K562 (cell line): ENCODE measurements around the gene HDAC9. TPM values are rescaled to one million over a fixed set of nuclear protein-coding genes. Genes with fewer than 3 reads are reported as not detected.

ENCODE experiments used
- ATAC-seq: fragments of 200-7000 bp; cut with Tn5 transposase; 3 replicates; pipeline ENCODE4 v1.9.1; 2020; ENCODE audit warnings: moderate library complexity
- BruUV-seq: library from RNA; stranded (reverse); fragments of 400-500 nt; replicated peaks from 2 replicates; lab custom pipeline; 2021; lab: Mats Ljungman, UMichigan
- CTCF ChIA-PET: fragments of 300-600 bp; formaldehyde crosslinking; extraction: SDS; loops from one replicate; lab custom pipeline; 2021; ENCODE audit warnings: low intra/inter-chr PET ratio; lab: Yijun Ruan, JAX
- POLR2A ChIA-PET: fragments of 300-600, 350-650 bp; sonication (Branson Sonifier 250); formaldehyde crosslinking; extraction: SDS; loops from one replicate; lab custom pipeline; 2021; ENCODE audit warnings: antibody characterized with exemption, inconsistent platforms; lab: Yijun Ruan, JAX
- DNase-seq, 4 experiments: peaks; one replicate each; pipeline versions ENCODE4 v3.0.0 to v3.0.0-alpha.2; 2011 to 2018; ENCODE audit warnings: low spot score in 3 of 4, mixed read lengths in 3 of 4; ENCODE audit errors: extremely low read depth in 1 of 4
- FAIRE-seq: peaks from 2 replicates; lab custom pipeline; 2011; peaks lifted over from hg19 to GRCh38; lab: Jason Lieb, UNC
- H2AFZ ChIP-seq: 2 replicates; pipeline ENCODE4 v1.6.0; 2011; ENCODE audit warnings: low read depth, low read length, control low read depth, inconsistent platforms
- H3K27ac ChIP-seq: fragments of 200-600 bp; 3 replicates; pipeline ENCODE4 v1.8.0; 2011; ENCODE audit warnings: low read depth, mild to moderate bottlenecking, control low read depth, inconsistent platforms, low read length, moderate library complexity, mixed read lengths; ENCODE audit errors: extremely low read depth
- H3K27me3 ChIP-seq, 2 experiments: fragments of 300-600 bp in 1 of 2; 2 replicates in 1 of 2; 3 replicates in 1 of 2; pipeline versions ENCODE4 v1.6.0 to v1.8.0; 2011; ENCODE audit warnings: inconsistent platforms in 2 of 2, low read length in 2 of 2, mild to moderate bottlenecking in 1 of 2, mixed read lengths in 1 of 2, moderate library complexity in 1 of 2; ENCODE audit not compliant: control insufficient read depth in 2 of 2, insufficient read depth in 2 of 2
- H3K36me3 ChIP-seq: fragments of 300-600 bp; 3 replicates; pipeline ENCODE4 v1.8.0; 2011; ENCODE audit warnings: mild to moderate bottlenecking, low read length, inconsistent platforms; ENCODE audit not compliant: control insufficient read depth, insufficient read depth
- H3K4me1 ChIP-seq, 2 experiments: fragments of 200-600 bp in 1 of 2; replicated peaks in 1 of 2; 2 replicates in 1 of 2; 3 replicates in 1 of 2; pipeline versions ENCODE4 v1.5.1 to v1.8.0; 2011; ENCODE audit warnings: inconsistent platforms in 2 of 2, low read length in 2 of 2, mild to moderate bottlenecking in 1 of 2, mixed read lengths in 1 of 2, moderate library complexity in 1 of 2; ENCODE audit not compliant: control insufficient read depth in 2 of 2, insufficient read depth in 2 of 2
- H3K4me2 ChIP-seq: 2 replicates; pipeline ENCODE4 v1.6.1; 2011; ENCODE audit warnings: low read length, control low read depth, inconsistent platforms, mixed read lengths; ENCODE audit not compliant: insufficient read depth
- H3K4me3 ChIP-seq: fragments of 200-600 bp; sonication (generic), shearing (Covaris generic); 2 replicates; pipeline ENCODE4 v1.5.1; 2016; ENCODE audit warnings: control low read depth, inconsistent platforms
- H3K79me2 ChIP-seq: fragments of 200-600 bp; 3 replicates; pipeline ENCODE4 v1.8.0; 2011; ENCODE audit warnings: low read length, inconsistent platforms; ENCODE audit not compliant: control insufficient read depth, insufficient read depth
- H3K9ac ChIP-seq, 2 experiments: 2 replicates each; pipeline versions ENCODE4 v1.6.0 to v1.6.1; 2011; ENCODE audit warnings: low read depth in 2 of 2, low read length in 2 of 2, control low read depth in 1 of 2, inconsistent platforms in 1 of 2, mild to moderate bottlenecking in 1 of 2, mixed read lengths in 1 of 2; ENCODE audit not compliant: insufficient read depth in 1 of 2
- H3K9me1 ChIP-seq: one replicate; pipeline ENCODE4 v1.6.0; 2011; ENCODE audit warnings: inconsistent platforms, mild to moderate bottlenecking, low read length, moderate library complexity; ENCODE audit not compliant: control insufficient read depth, insufficient read depth
- H3K9me3 ChIP-seq: replicated peaks from 2 replicates; pipeline ENCODE4 v1.5.1; 2011; ENCODE audit warnings: low read depth, low read length, inconsistent platforms; ENCODE audit not compliant: control insufficient read depth, insufficient read depth
- H4K20me1 ChIP-seq: replicated peaks from 2 replicates; pipeline ENCODE4 v1.6.1; 2011; ENCODE audit warnings: low read length, inconsistent platforms, mixed read lengths; ENCODE audit not compliant: control insufficient read depth, insufficient read depth
- FOXJ2 ChIP-seq: fragments of 200-800 bp; sonication (Bioruptor generic); IDR thresholded peaks from 2 replicates; pipeline ENCODE4 v1.6.1; 2016; ENCODE audit warnings: missing genetic modification characterization, missing compliant biosample characterization
- NFIC ChIP-seq: fragments of 450-650 bp; IDR thresholded peaks from 2 replicates; pipeline ENCODE4 v1.6.1; 2017; ENCODE audit warnings: mild to moderate bottlenecking, inconsistent platforms
- ZNF408 ChIP-seq: fragments of 250-450 bp; sonication (Bioruptor Pico); IDR thresholded peaks from 2 replicates; pipeline ENCODE4 v1.4.0; 2020; ENCODE audit warnings: low read depth, mild to moderate bottlenecking, moderate library complexity
- ZNF668 ChIP-seq: fragments of 250-450 bp; sonication (Bioruptor Pico); IDR thresholded peaks from 2 replicates; pipeline ENCODE4 v1.8.0; 2022; ENCODE audit warnings: mild to moderate bottlenecking, inconsistent platforms
- in situ Hi-C: fragments of 300-500 bp; cut with MboI; formaldehyde crosslinking; loops from 4 replicates; pipeline ENCODE4 v1.15.0; 2018; ENCODE audit warnings: inconsistent platforms, mixed read lengths
- intact Hi-C: fragments of 100-400 bp; cut with micrococcal nuclease; formaldehyde crosslinking; loops from 2 replicates; pipeline ENCODE4 v1.14.2; 2022
- polyA plus RNA-seq, 8 experiments: library from polyadenylated mRNA; depleted of rRNA in 4 of 8; stranded (reverse) in 5 of 8; unstranded in 3 of 8; fragments of >200 nt; fragmentation: Nextera tagmentation in 2 of 8; fragmentation: Illumina TruSeq in 1 of 8; extraction: Ambion mirVana in 2 of 8; extraction: Trizol in 1 of 8; gene quantifications; 2 replicates each; pipeline versions ENCODE4 v1.2.1 to v1.2.3, GENCODE V29; 2011 to 2014; ENCODE audit warnings: inconsistent platforms in 1 of 8, missing spikeins in 1 of 8
- total RNA-seq, 7 experiments: library from RNA; depleted of rRNA in 6 of 7; stranded (reverse); fragments of >200 nt in 6 of 7; fragmentation: Illumina TruSeq in 2 of 7; extraction: Trizol in 2 of 7; gene quantifications; 2 replicates each; pipeline versions ENCODE4 v1.2.1 to v1.2.3, GENCODE V29; 2011 to 2021; ENCODE audit warnings: low replicate concordance in 1 of 7
- TF ChIP-seq, protein P1 (sequence below): fragments of 450-650 bp; conservative IDR thresholded peaks from 2 replicates; pipeline ENCODE4 v1.6.1; 2016; ENCODE audit warnings: missing genetic modification characterization, low read depth, mild to moderate bottlenecking, missing compliant biosample characterization, moderate library complexity
- TF ChIP-seq, protein P2 (sequence below): fragments of 250-450 bp; sonication (Bioruptor Pico); IDR thresholded peaks from 2 replicates; pipeline ENCODE4 v1.4.0; 2020; ENCODE audit warnings: mild to moderate bottlenecking, moderate library complexity

Gene HDAC9
- total and polyA plus RNA-seq, 9 of the 15 experiments (the other 6 are each of a cell fraction or from before 2014, with no cell fraction given): 0.08 to 0.91 (median 0.33) TPM

DNA sequence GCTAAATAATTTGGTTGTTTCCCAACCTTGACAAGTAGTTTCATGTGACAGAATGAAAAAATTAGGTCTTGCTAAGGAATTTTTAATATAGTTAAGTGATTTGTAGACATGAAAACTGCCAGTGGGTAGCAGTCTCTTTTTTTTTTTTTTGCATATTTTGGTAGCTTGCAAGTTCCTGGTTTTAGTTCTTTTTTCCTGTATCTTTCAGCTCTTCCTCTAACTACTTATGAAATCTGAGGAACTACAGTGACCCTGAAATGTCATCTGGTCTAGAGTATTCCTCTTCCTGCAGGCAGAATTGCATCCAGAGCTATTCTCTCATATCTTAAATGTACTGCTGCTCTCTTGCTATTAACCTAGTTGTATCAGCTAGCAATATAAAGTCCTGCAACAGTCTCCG is 160.4 kb downstream of the HDAC9 start (continued):
- TF ChIP-seq ZNF408 (CRISPR knock-in tag) (no peak), FOXJ2 (no peak), NFIC (no peak)
- TF ChIP-seq, protein P1, sequence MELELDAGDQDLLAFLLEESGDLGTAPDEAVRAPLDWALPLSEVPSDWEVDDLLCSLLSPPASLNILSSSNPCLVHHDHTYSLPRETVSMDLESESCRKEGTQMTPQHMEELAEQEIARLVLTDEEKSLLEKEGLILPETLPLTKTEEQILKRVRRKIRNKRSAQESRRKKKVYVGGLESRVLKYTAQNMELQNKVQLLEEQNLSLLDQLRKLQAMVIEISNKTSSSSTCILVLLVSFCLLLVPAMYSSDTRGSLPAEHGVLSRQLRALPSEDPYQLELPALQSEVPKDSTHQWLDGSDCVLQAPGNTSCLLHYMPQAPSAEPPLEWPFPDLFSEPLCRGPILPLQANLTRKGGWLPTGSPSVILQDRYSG (tag): no peak
- TF ChIP-seq, protein P2, sequence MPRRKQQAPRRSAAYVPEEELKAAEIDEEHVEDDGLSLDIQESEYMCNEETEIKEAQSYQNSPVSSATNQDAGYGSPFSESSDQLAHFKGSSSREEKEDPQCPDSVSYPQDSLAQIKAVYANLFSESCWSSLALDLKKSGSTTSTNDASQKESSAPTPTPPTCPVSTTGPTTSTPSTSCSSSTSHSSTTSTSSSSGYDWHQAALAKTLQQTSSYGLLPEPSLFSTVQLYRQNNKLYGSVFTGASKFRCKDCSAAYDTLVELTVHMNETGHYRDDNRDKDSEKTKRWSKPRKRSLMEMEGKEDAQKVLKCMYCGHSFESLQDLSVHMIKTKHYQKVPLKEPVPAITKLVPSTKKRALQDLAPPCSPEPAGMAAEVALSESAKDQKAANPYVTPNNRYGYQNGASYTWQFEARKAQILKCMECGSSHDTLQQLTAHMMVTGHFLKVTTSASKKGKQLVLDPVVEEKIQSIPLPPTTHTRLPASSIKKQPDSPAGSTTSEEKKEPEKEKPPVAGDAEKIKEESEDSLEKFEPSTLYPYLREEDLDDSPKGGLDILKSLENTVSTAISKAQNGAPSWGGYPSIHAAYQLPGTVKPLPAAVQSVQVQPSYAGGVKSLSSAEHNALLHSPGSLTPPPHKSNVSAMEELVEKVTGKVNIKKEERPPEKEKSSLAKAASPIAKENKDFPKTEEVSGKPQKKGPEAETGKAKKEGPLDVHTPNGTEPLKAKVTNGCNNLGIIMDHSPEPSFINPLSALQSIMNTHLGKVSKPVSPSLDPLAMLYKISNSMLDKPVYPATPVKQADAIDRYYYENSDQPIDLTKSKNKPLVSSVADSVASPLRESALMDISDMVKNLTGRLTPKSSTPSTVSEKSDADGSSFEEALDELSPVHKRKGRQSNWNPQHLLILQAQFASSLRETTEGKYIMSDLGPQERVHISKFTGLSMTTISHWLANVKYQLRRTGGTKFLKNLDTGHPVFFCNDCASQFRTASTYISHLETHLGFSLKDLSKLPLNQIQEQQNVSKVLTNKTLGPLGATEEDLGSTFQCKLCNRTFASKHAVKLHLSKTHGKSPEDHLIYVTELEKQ: no peak

- Histone ChIP-seq H3K9me1 (no peaks in the 10 kb centered on the region), H4K20me1 (no peaks in the 10 kb centered on the region), H3K9ac (no peak overlapping the region), H3K27me3 (no peaks in the 10 kb centered on the region), H2AFZ (no peak overlapping the region), H3K36me3 (no peaks in the 10 kb centered on the region), H3K79me2 (no peaks in the 10 kb centered on the region), H3K4me2 (no peak overlapping the region), H3K27ac (no peak overlapping the region), H3K4me1 (no peaks in the 10 kb centered on the region), H3K9me3 (no peaks in the 10 kb centered on the region), H3K4me3 (no peak overlapping the region)
- in situ Hi-C loops (no loop called here), intact Hi-C loops (no loop called here)
- CTCF ChIA-PET: no interaction called here
- DNase-seq (no peak), ATAC-seq (no peak), FAIRE-seq (no peak)
- TF ChIP-seq ZNF668 (CRISPR knock-in tag): no peak
- POLR2A ChIA-PET: no interaction called here
- no TSS peak for BruUV-seq
Observed at GRCh38 chr7:18656362-18656761, 160.8 kb downstream of the HDAC9 start.
